Chondrocyte (in vitro differentiated cells): Measurements from ENCODE around the gene UGT2A2. TPM values are rescaled to one million over a fixed set of nuclear protein-coding genes. Genes with fewer than 3 reads are reported as not detected.

Experiments used
- DNase-seq: peaks from one replicate; pipeline ENCODE4 v3.0.0; 2021; ENCODE audit warnings: mixed read lengths, low spot score
- H3K27ac Mint-ChIP-seq: one replicate; pipeline ENCODE4 v1.8.0; 2021; ENCODE audit warnings: mild to moderate bottlenecking, moderate library complexity, mixed read lengths; ENCODE audit not compliant: unreplicated experiment
- H3K27me3 Mint-ChIP-seq: 2 replicates; pipeline ENCODE4 v1.8.0; 2021; ENCODE audit warnings: low read depth, mixed read lengths
- H3K36me3 Mint-ChIP-seq: 2 replicates; pipeline ENCODE4 v1.8.0; 2021; ENCODE audit warnings: low read depth, mixed read lengths
- H3K4me1 Mint-ChIP-seq: 2 replicates; pipeline ENCODE4 v1.8.0; 2021; ENCODE audit warnings: low read depth, mild to moderate bottlenecking, mixed read lengths
- H3K4me3 Mint-ChIP-seq: one replicate; pipeline ENCODE4 v1.8.0; 2021; ENCODE audit warnings: mild to moderate bottlenecking, moderate library complexity, mixed read lengths; ENCODE audit not compliant: unreplicated experiment
- H3K9me3 Mint-ChIP-seq: 2 replicates; pipeline ENCODE4 v1.8.0; 2021; ENCODE audit warnings: low read depth, mixed read lengths
- CTCF ChIP-seq: fragments of 200-600 bp; sonication (generic); IDR thresholded peaks from 2 replicates; pipeline ENCODE4 v1.5.0; 2021; ENCODE audit warnings: antibody characterized with exemption, mild to moderate bottlenecking, moderate library complexity
- total RNA-seq: library from RNA; stranded (reverse); gene quantifications from 3 replicates; pipeline ENCODE4 v1.2.1, GENCODE V29; 2021

UGT2A2 gene
- total RNA-seq, 1 donor from 2014 or later = not detected

- Mint-ChIP-seq H3K27me3 (peaks cover 4% of the 10 kb centered on the region), H3K4me1 (no peaks in the 10 kb centered on the region), H3K27ac (no peak overlapping the region), H3K9me3 (no peaks in the 10 kb centered on the region), H3K36me3 (no peaks in the 10 kb centered on the region), H3K4me3 (no peak overlapping the region)
- TF ChIP-seq CTCF = no peak
- DNase-seq = no peak
Observed at GRCh38 chr4:69600013-69600412, 39.4 kb downstream of the UGT2A2 start.

GRCh38 chr4:69594382-69594781 lies 45.1 kb downstream of the UGT2A2 start:
- H3K9me3 Mint-ChIP-seq = no peaks in the 10 kb centered on the region
- peaks cover 4% of the 10 kb centered on the region for H3K27me3 Mint-ChIP-seq
- no peak for TF ChIP-seq CTCF
- no peak for DNase-seq
- H3K27ac Mint-ChIP-seq = no peak overlapping the region
- H3K4me1 Mint-ChIP-seq = no peaks in the 10 kb centered on the region
- no peak overlapping the region for H3K4me3 Mint-ChIP-seq
- no peaks in the 10 kb centered on the region for H3K36me3 Mint-ChIP-seq

DNA sequence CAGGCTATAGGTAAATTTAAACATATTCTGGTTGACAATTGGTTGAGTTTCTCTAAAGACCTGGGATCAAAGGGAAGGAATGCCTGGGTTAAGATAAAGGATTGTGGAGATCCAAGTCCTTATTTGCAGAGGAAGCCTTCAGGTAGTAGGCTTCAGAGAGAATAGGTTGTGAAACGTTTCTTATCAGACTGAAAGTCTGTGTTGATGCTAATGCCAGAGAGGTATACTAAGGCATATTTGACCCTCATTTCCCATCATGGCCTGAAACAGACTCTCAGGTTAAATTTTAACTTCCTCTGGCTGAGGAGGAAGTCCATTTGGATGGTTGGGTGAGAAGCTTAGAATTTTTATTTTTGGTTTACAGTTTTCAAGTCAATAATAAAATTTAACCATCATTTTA lies 48.1 kb downstream of the UGT2A2 start:
- Mint-ChIP-seq H3K4me1 (no peaks in the 10 kb centered on the region), H3K4me3 (no peak overlapping the region), H3K27ac (no peak overlapping the region), H3K9me3 (peaks cover 7% of the 10 kb centered on the region), H3K36me3 (no peaks in the 10 kb centered on the region), H3K27me3 (peaks cover 4% of the 10 kb centered on the region)
- no peak for TF ChIP-seq CTCF
- no peak for DNase-seq

DNA sequence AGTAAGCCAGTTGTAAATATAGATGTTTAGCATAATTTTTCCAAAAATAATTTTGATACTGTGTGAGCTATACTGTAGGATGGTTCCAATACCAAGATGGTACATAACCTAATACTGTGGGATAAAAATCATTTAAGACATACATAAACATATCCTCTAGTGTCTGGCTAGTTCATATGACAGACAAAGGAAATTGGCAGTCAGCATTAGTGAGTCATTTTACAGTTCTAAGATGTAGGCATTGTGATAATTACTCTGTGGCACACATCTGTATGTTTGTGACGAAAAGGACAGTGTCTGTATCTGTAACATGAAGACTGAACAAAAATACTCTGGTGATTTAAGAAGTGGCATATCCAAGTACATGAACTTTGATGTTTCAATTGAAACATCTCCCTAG lies 49.6 kb downstream of the UGT2A2 start:
- peaks cover 7% of the 10 kb centered on the region for H3K9me3 Mint-ChIP-seq
- no peak for DNase-seq
- H3K36me3 Mint-ChIP-seq = no peaks in the 10 kb centered on the region
- peaks cover 7% of the 10 kb centered on the region for H3K27me3 Mint-ChIP-seq
- H3K27ac Mint-ChIP-seq = no peak overlapping the region
- no peaks in the 10 kb centered on the region for H3K4me1 Mint-ChIP-seq
- H3K4me3 Mint-ChIP-seq = no peak overlapping the region
- TF ChIP-seq CTCF = no peak

DNA sequence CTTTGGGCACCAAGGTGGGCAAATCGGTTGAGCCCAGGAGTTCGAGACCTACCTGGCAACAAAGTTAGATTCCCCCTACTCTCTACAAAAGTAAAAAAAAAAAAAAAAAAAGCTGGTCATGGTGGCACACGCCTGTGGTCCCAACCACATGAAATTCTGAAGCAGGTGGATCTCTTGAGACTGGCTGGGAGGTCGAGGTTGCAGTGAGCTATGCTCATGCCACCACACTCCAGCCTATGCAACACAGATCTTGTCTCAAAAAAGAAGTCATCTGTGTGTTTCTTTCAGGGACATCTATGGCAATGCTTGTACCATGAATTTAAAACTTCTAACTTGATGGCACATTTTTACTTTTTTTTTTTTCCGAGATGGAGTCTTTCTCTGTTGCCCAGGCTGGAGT lies 55.3 kb downstream of the UGT2A2 start:
- no peaks in the 10 kb centered on the region for H3K36me3 Mint-ChIP-seq
- H3K27ac Mint-ChIP-seq = no peak overlapping the region

More for the DNA sequence above, 55.3 kb downstream of the UGT2A2 start:
- Mint-ChIP-seq H3K4me1 (no peaks in the 10 kb centered on the region), H3K4me3 (no peak overlapping the region), H3K9me3 (peaks cover 7% of the 10 kb centered on the region), H3K27me3 (peaks cover 5% of the 10 kb centered on the region)
- TF ChIP-seq CTCF = no peak
- DNase-seq = no peak
